Bone marrow (tissue), 2 donors: Measurements from ENCODE around the gene TLR9.

Experiments
- DNase-seq, 2 donors: peaks; one replicate each; lab custom pipeline; 2025; lab: John Stamatoyannopoulos, UW

TLR9 gene

GRCh38 chr3:52216585-52217408 lies 8.6 kb downstream of the TLR9 start:
- DNase-seq = peak in 1 of 2 donors; percentile 71

GRCh38 chr3:52215351-52215750 lies 10.1 kb downstream of the TLR9 start:
- no peak for DNase-seq

GRCh38 chr3:52213901-52214300 lies 11.5 kb downstream of the TLR9 start:
- DNase-seq = no peak

- DNase-seq = no peak
Observed at GRCh38 chr3:52213005-52213404, 12.4 kb downstream of the TLR9 start.

- no peak for DNase-seq
Observed at GRCh38 chr3:52211268-52211891, 14.1 kb downstream of the TLR9 start.

- DNase-seq = no peak
Observed at GRCh38 chr3:52210550-52211046, 14.8 kb downstream of the TLR9 start.

GRCh38 chr3:52210037-52210436 lies 15.4 kb downstream of the TLR9 start:
- DNase-seq = no peak

- no peak for DNase-seq
Observed at GRCh38 chr3:52208556-52208955, 16.9 kb downstream of the TLR9 start.

GRCh38 chr3:52205727-52206372 lies 19.6 kb downstream of the TLR9 start:
- no peak for DNase-seq

GRCh38 chr3:52204337-52205073 lies 20.9 kb downstream of the TLR9 start:
- DNase-seq = no peak

- DNase-seq = no peak
Observed at GRCh38 chr3:52203701-52204100, 21.7 kb downstream of the TLR9 start.

- DNase-seq = peak in 1 of 2 donors; percentile 41
Observed at GRCh38 chr3:52202384-52203077, 22.9 kb downstream of the TLR9 start.

GRCh38 chr3:52200981-52201679 lies 24.3 kb downstream of the TLR9 start:
- DNase-seq = no peak

GRCh38 chr3:52198643-52199608 lies 26.5 kb downstream of the TLR9 start:
- no peak for DNase-seq

GRCh38 chr3:52197842-52198625 lies 27.4 kb downstream of the TLR9 start, which contains the start of gene ALAS1:
ALAS1 (plus strand) TSS chr3:52198160; CDS start chr3:52199242, 1,082 bp downstream.
- DNase-seq = peak; percentile 78 to 82

GRCh38 chr3:52197499-52197841 lies 28.0 kb downstream of the TLR9 start:
- DNase-seq = no peak

GRCh38 chr3:52196977-52197376 lies 28.5 kb downstream of the TLR9 start:
- no peak for DNase-seq

GRCh38 chr3:52195823-52196331 lies 29.6 kb downstream of the TLR9 start:
- DNase-seq = no peak

GRCh38 chr3:52195291-52195597 lies 30.2 kb downstream of the TLR9 start:
- no peak for DNase-seq
